Esophagus squamous epithelium (tissue), 4 donors: ENCODE data around the gene HECTD4.

ENCODE experiments used
- POLR2A ChIP-seq, 4 donors: fragments of 450-650 bp; IDR thresholded peaks; one replicate each; pipeline ENCODE4 v1.6.1; 2017; ENCODE audit warnings: antibody characterized with exemption in 4 of 4, mild to moderate bottlenecking in 4 of 4, moderate library complexity in 3 of 4
- TF ChIP-seq, protein P1 (sequence below), 6 experiments: fragments of 450-650 bp in 4 of 6; fragments of 200-600 bp in 2 of 6; sonication (generic) in 2 of 6; IDR thresholded peaks; one replicate each; pipeline ENCODE4 v1.5.1; 2016 to 2019; ENCODE audit warnings: antibody characterized with exemption in 6 of 6, mild to moderate bottlenecking in 4 of 6, moderate library complexity in 4 of 6

DNA sequence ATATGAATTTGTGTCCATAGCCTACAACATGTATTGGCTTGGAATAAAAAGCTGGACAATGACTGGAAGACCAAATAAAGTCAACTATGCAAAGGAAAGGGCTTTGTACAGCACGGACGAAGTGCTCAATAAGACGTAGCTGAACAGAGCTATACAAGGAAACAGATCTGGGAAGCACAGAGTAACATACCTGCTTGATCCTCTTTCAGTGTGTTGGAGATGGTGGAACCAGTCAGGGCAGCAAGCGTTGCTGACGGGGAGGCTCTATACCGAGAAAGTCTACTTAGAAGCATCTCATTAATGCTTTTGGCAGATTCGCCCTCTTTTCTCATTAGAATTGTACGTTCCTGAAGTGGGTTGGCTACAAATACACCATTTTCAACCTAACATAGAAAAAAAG lies 99.3 kb downstream of the HECTD4 start:
- TF ChIP-seq, protein P1, sequence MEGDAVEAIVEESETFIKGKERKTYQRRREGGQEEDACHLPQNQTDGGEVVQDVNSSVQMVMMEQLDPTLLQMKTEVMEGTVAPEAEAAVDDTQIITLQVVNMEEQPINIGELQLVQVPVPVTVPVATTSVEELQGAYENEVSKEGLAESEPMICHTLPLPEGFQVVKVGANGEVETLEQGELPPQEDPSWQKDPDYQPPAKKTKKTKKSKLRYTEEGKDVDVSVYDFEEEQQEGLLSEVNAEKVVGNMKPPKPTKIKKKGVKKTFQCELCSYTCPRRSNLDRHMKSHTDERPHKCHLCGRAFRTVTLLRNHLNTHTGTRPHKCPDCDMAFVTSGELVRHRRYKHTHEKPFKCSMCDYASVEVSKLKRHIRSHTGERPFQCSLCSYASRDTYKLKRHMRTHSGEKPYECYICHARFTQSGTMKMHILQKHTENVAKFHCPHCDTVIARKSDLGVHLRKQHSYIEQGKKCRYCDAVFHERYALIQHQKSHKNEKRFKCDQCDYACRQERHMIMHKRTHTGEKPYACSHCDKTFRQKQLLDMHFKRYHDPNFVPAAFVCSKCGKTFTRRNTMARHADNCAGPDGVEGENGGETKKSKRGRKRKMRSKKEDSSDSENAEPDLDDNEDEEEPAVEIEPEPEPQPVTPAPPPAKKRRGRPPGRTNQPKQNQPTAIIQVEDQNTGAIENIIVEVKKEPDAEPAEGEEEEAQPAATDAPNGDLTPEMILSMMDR (IDR thresholded peaks at IDR 0.05) = no peak
- TF ChIP-seq POLR2A (IDR thresholded peaks at IDR 0.05) = no peak
